ENCODE measurements around the gene ANKRD13D. TPM values are rescaled to one million over a fixed set of nuclear protein-coding genes. Genes with fewer than 3 reads are reported as not detected.

ANKRD13D gene
- total and polyA plus RNA-seq, 2 of the 8 experiments (the other 6 are each of a cell fraction or from before 2014, with no cell fraction given), result 24.9 to 26.5 TPM

GRCh38 chr11:67293090-67293489 lies 4.0 kb downstream of the ANKRD13D start (continued):
- TF ChIP-seq, protein P1, sequence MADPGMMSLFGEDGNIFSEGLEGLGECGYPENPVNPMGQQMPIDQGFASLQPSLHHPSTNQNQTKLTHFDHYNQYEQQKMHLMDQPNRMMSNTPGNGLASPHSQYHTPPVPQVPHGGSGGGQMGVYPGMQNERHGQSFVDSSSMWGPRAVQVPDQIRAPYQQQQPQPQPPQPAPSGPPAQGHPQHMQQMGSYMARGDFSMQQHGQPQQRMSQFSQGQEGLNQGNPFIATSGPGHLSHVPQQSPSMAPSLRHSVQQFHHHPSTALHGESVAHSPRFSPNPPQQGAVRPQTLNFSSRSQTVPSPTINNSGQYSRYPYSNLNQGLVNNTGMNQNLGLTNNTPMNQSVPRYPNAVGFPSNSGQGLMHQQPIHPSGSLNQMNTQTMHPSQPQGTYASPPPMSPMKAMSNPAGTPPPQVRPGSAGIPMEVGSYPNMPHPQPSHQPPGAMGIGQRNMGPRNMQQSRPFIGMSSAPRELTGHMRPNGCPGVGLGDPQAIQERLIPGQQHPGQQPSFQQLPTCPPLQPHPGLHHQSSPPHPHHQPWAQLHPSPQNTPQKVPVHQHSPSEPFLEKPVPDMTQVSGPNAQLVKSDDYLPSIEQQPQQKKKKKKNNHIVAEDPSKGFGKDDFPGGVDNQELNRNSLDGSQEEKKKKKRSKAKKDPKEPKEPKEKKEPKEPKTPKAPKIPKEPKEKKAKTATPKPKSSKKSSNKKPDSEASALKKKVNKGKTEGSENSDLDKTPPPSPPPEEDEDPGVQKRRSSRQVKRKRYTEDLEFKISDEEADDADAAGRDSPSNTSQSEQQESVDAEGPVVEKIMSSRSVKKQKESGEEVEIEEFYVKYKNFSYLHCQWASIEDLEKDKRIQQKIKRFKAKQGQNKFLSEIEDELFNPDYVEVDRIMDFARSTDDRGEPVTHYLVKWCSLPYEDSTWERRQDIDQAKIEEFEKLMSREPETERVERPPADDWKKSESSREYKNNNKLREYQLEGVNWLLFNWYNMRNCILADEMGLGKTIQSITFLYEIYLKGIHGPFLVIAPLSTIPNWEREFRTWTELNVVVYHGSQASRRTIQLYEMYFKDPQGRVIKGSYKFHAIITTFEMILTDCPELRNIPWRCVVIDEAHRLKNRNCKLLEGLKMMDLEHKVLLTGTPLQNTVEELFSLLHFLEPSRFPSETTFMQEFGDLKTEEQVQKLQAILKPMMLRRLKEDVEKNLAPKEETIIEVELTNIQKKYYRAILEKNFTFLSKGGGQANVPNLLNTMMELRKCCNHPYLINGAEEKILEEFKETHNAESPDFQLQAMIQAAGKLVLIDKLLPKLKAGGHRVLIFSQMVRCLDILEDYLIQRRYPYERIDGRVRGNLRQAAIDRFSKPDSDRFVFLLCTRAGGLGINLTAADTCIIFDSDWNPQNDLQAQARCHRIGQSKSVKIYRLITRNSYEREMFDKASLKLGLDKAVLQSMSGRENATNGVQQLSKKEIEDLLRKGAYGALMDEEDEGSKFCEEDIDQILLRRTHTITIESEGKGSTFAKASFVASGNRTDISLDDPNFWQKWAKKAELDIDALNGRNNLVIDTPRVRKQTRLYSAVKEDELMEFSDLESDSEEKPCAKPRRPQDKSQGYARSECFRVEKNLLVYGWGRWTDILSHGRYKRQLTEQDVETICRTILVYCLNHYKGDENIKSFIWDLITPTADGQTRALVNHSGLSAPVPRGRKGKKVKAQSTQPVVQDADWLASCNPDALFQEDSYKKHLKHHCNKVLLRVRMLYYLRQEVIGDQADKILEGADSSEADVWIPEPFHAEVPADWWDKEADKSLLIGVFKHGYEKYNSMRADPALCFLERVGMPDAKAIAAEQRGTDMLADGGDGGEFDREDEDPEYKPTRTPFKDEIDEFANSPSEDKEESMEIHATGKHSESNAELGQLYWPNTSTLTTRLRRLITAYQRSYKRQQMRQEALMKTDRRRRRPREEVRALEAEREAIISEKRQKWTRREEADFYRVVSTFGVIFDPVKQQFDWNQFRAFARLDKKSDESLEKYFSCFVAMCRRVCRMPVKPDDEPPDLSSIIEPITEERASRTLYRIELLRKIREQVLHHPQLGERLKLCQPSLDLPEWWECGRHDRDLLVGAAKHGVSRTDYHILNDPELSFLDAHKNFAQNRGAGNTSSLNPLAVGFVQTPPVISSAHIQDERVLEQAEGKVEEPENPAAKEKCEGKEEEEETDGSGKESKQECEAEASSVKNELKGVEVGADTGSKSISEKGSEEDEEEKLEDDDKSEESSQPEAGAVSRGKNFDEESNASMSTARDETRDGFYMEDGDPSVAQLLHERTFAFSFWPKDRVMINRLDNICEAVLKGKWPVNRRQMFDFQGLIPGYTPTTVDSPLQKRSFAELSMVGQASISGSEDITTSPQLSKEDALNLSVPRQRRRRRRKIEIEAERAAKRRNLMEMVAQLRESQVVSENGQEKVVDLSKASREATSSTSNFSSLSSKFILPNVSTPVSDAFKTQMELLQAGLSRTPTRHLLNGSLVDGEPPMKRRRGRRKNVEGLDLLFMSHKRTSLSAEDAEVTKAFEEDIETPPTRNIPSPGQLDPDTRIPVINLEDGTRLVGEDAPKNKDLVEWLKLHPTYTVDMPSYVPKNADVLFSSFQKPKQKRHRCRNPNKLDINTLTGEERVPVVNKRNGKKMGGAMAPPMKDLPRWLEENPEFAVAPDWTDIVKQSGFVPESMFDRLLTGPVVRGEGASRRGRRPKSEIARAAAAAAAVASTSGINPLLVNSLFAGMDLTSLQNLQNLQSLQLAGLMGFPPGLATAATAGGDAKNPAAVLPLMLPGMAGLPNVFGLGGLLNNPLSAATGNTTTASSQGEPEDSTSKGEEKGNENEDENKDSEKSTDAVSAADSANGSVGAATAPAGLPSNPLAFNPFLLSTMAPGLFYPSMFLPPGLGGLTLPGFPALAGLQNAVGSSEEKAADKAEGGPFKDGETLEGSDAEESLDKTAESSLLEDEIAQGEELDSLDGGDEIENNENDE (IDR thresholded peaks at IDR 0.05; ENCODE audit: insufficient replicate concordance, low read length), result no peak
